Measurements from ENCODE around the gene EBPL. TPM values are rescaled to one million over a fixed set of nuclear protein-coding genes. Genes with fewer than 3 reads are reported as not detected.

Gene EBPL
- total RNA-seq, 1 donor from 2014 or later, result 26.4 TPM

DNA sequence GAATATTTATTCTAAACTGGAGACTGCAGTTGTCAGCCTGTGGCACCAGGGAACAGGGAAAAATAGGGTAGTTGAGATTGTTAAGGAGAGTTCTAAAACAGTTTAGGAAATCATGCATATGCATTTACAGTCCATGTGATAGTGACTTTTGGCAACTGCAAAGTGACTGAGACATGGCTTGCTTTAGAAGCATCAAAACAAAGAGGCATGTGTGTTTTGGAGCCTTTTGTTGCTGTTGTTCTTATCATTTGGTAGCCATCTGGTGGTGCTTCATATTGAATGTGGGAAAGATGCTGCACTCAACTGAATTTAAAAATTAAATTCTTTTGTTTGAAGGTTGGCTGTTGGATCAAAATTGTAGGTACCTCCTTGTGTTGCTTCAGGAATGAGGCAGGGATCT, 10.2 kb upstream of the EBPL start:
- H3K4me3 Mint-ChIP-seq (ENCODE audit: unreplicated experiment), result no peak overlapping the region
- H3K36me3 Mint-ChIP-seq (ENCODE audit: unreplicated experiment), result no peaks in the 10 kb centered on the region
- no peak for DNase-seq
- H3K4me1 Mint-ChIP-seq (ENCODE audit: low read depth, unreplicated experiment), result no peaks in the 10 kb centered on the region
- no peaks in the 10 kb centered on the region for H3K9me3 Mint-ChIP-seq (ENCODE audit: unreplicated experiment)
- no peak overlapping the region for H3K27ac Mint-ChIP-seq (ENCODE audit: unreplicated experiment)
- peaks cover 1% of the 10 kb centered on the region for H3K27me3 Mint-ChIP-seq (ENCODE audit: unreplicated experiment)
- TF ChIP-seq, protein P1, sequence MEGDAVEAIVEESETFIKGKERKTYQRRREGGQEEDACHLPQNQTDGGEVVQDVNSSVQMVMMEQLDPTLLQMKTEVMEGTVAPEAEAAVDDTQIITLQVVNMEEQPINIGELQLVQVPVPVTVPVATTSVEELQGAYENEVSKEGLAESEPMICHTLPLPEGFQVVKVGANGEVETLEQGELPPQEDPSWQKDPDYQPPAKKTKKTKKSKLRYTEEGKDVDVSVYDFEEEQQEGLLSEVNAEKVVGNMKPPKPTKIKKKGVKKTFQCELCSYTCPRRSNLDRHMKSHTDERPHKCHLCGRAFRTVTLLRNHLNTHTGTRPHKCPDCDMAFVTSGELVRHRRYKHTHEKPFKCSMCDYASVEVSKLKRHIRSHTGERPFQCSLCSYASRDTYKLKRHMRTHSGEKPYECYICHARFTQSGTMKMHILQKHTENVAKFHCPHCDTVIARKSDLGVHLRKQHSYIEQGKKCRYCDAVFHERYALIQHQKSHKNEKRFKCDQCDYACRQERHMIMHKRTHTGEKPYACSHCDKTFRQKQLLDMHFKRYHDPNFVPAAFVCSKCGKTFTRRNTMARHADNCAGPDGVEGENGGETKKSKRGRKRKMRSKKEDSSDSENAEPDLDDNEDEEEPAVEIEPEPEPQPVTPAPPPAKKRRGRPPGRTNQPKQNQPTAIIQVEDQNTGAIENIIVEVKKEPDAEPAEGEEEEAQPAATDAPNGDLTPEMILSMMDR (IDR thresholded peaks at IDR 0.05; ENCODE audit: partially characterized antibody, unreplicated experiment), result no peak

DNA sequence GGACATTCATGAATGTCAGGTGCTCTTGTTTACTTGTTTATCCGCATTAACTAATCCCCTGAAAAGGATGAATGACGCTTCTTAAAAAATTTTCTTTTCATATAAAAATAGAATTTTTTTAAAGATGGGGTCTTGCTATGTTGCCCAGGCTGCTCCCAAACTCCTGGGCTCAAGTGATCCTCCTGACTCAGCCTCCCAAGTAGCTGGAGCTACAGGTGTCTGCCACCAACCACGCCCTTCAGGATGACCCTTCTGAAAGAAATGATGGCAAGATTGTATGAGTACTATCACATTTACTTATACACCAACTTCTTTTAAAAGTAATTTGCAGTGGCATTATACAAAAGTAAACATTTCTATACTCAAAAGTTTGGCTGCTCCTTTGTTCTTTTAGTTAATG, 6.2 kb upstream of the EBPL start:
- H3K4me1 Mint-ChIP-seq (ENCODE audit: low read depth, unreplicated experiment), result no peaks in the 10 kb centered on the region
- no peak overlapping the region for H3K4me3 Mint-ChIP-seq (ENCODE audit: unreplicated experiment)
- no peak overlapping the region for H3K27ac Mint-ChIP-seq (ENCODE audit: unreplicated experiment)
- DNase-seq, result no peak
- peaks cover 1% of the 10 kb centered on the region for H3K27me3 Mint-ChIP-seq (ENCODE audit: unreplicated experiment)
- TF ChIP-seq, protein P1 (IDR thresholded peaks at IDR 0.05; ENCODE audit: partially characterized antibody, unreplicated experiment), result no peak
- no peaks in the 10 kb centered on the region for H3K36me3 Mint-ChIP-seq (ENCODE audit: unreplicated experiment)
- H3K9me3 Mint-ChIP-seq (ENCODE audit: unreplicated experiment), result peaks cover 2% of the 10 kb centered on the region

DNA sequence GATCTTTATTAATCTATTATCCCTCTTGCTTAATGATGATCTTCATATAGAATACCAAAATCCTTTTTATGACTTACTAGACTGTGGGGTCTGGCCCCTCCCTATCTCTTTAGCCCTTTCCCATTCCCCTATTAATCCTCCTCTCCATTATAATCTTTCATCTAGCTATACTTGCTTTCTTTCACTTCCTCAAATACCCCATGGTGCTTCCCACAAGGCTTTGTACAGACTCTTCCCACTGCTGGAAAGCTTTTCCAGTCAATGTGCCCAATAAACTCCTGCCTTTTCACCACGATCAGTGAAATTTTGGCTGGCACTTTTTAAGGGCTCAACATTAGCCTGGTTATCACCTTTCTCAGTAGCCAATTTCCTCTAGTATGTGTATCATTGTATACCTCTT, 3.2 kb upstream of the EBPL start:
- TF ChIP-seq, protein P1 (IDR thresholded peaks at IDR 0.05; ENCODE audit: partially characterized antibody, unreplicated experiment), result no peak
- H3K27me3 Mint-ChIP-seq (ENCODE audit: unreplicated experiment), result peaks cover 3% of the 10 kb centered on the region
- no peaks in the 10 kb centered on the region for H3K36me3 Mint-ChIP-seq (ENCODE audit: unreplicated experiment)
- no peak for DNase-seq
- H3K9me3 Mint-ChIP-seq (ENCODE audit: unreplicated experiment), result peaks cover 5% of the 10 kb centered on the region
- H3K4me1 Mint-ChIP-seq (ENCODE audit: low read depth, unreplicated experiment), result peaks cover 8% of the 10 kb centered on the region
- no peak overlapping the region for H3K4me3 Mint-ChIP-seq (ENCODE audit: unreplicated experiment)
- H3K27ac Mint-ChIP-seq (ENCODE audit: unreplicated experiment), result no peak overlapping the region

DNA sequence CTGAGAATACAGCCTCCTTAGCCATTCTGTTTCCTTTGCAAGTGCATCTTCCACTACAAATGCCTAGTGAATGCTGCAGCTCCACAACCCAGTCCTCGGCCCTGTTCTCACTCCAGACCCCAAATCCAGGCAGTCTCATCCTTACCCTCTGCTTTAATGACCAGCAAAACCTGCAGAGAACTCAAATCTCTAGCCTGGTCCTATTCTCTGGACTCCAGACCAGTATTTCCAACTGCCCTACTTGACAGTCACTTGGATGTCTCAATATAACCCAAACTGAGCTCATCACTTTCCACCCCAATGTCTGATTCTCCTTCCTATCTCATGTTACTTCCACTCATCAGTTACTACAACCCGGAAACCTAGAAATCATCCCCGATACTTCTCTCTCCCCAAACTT, 2.6 kb upstream of the EBPL start:
- Mint-ChIP-seq H3K27me3 (ENCODE audit: unreplicated experiment) (peaks cover 3% of the 10 kb centered on the region), H3K36me3 (ENCODE audit: unreplicated experiment) (no peaks in the 10 kb centered on the region), H3K4me1 (ENCODE audit: low read depth, unreplicated experiment) (peaks cover 8% of the 10 kb centered on the region), H3K4me3 (ENCODE audit: unreplicated experiment) (no peak overlapping the region), H3K27ac (ENCODE audit: unreplicated experiment) (no peak overlapping the region), H3K9me3 (ENCODE audit: unreplicated experiment) (peaks cover 5% of the 10 kb centered on the region)
- TF ChIP-seq, protein P1 (IDR thresholded peaks at IDR 0.05; ENCODE audit: partially characterized antibody, unreplicated experiment), result no peak
- no peak for DNase-seq

DNA sequence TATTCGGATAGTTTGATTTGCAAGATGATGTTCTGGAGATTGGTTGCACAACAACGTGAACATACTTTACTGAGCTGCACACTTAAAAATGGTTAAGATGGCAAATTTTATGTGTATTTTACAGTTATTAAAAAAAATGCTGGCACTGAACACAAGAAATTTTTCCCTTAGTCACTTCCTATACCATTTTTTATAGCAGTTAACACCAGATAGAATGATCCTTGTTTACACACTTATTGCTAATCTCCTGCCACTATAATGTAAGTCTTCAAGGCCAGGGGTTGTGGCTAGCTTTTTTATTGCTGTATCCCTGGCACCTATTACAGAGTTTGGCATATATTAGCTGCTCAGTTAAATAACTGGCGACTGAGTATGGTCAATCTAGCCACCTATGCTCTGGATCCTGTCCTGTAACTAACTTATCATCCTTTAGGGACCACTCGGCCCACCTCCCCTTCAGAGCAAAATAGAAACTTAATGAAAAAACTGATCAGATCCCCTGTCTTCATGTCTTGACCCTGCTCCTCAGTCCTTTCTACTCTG, 2.0 kb upstream of the EBPL start:
- H3K9me3 Mint-ChIP-seq (ENCODE audit: unreplicated experiment), result peaks cover 5% of the 10 kb centered on the region
- no peaks in the 10 kb centered on the region for H3K36me3 Mint-ChIP-seq (ENCODE audit: unreplicated experiment)
- TF ChIP-seq, protein P1 (IDR thresholded peaks at IDR 0.05; ENCODE audit: partially characterized antibody, unreplicated experiment), result no peak
- DNase-seq, result no peak
- peaks cover 3% of the 10 kb centered on the region for H3K27me3 Mint-ChIP-seq (ENCODE audit: unreplicated experiment)
- H3K27ac Mint-ChIP-seq (ENCODE audit: unreplicated experiment), result no peak overlapping the region
- H3K4me3 Mint-ChIP-seq (ENCODE audit: unreplicated experiment), result no peak overlapping the region
- H3K4me1 Mint-ChIP-seq (ENCODE audit: low read depth, unreplicated experiment), result peaks cover 8% of the 10 kb centered on the region
